Left forelimb (tissue), 1 donor: Measurements from ENCODE around the gene XRCC2.
A peak's percentile ranks its signal among the peaks of the same experiment; 100 is the strongest.
"Not testable (repeated sequence)": the region's sequence is repeated elsewhere in the genome, so short reads cannot be mapped to it uniquely, and the experiment has no call there.

Experiments used
- DNase-seq: peaks from one replicate; pipeline ENCODE4 v3.0.0-alpha.2; 2018; ENCODE audit warnings: low spot score

XRCC2 gene

GRCh38 chr7:152675759-152676636 lies at the start of gene XRCC2:
Gene XRCC2, minus strand, starts transcription at chr7:152676141. Its CDS starts 62 bp downstream, at chr7:152676079.
- peak; percentile 97 for DNase-seq

- no peak for DNase-seq
Measured at GRCh38 chr7:152723364-152723763, 47.4 kb upstream of the XRCC2 start.

- DNase-seq, result not testable (repeated sequence)
Measured at GRCh38 chr7:152712412-152713042, 36.6 kb upstream of the XRCC2 start.

GRCh38 chr7:152711444-152711944 lies 35.6 kb upstream of the XRCC2 start:
- DNase-seq, result no peak

- DNase-seq, result no peak
Measured at GRCh38 chr7:152710153-152710442, 34.2 kb upstream of the XRCC2 start.

GRCh38 chr7:152709287-152710152 lies 33.6 kb upstream of the XRCC2 start:
- DNase-seq, result no peak

- no peak for DNase-seq
Measured at GRCh38 chr7:152704796-152705384, 28.9 kb upstream of the XRCC2 start.

- no peak for DNase-seq
Measured at GRCh38 chr7:152699079-152699478, 23.1 kb upstream of the XRCC2 start.

GRCh38 chr7:152697268-152697974 lies 21.5 kb upstream of the XRCC2 start:
- not testable (repeated sequence) for DNase-seq

- DNase-seq, result not testable (repeated sequence)
Measured at GRCh38 chr7:152692196-152692595, 16.3 kb upstream of the XRCC2 start.

- DNase-seq, result no peak
Measured at GRCh38 chr7:152683297-152683696, 7.4 kb upstream of the XRCC2 start.

- no peak for DNase-seq
Measured at GRCh38 chr7:152677808-152678670, 2.1 kb upstream of the XRCC2 start.

GRCh38 chr7:152674860-152675758 lies 832 bp downstream of the XRCC2 start:
- DNase-seq, result no peak

- DNase-seq, result no peak
Measured at GRCh38 chr7:152673897-152674296, 2.0 kb downstream of the XRCC2 start.

GRCh38 chr7:152672626-152673025 lies 3.3 kb downstream of the XRCC2 start:
- no peak for DNase-seq

- no peak for DNase-seq
Measured at GRCh38 chr7:152669758-152670157, 6.2 kb downstream of the XRCC2 start.

- no peak for DNase-seq
Measured at GRCh38 chr7:152668975-152669374, 7.0 kb downstream of the XRCC2 start.

- no peak for DNase-seq
Measured at GRCh38 chr7:152667958-152668357, 8.0 kb downstream of the XRCC2 start.

GRCh38 chr7:152666078-152666477 lies 9.9 kb downstream of the XRCC2 start:
- DNase-seq, result no peak
